Measurements from ENCODE around the gene PTRH1.

DNA sequence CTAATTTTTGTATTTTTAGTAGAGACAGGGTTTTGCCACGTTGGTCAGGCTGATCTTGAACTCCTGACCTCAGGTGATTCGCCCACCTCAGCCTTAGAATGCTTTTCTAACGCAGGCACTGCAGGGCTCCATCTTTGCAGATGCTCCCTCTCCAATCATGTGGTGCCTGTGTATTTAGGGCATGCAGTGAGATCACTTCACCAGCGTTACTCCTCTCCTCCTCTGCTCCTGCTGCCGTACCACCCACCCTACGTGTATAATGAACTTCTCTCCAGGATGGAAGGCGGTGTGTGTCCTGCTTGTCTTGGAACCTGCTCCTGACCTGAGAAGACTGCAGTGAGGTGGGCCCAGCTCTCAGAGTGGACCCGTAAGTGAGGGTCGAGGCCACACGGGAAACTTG is 22.3 kb downstream of the PTRH1 start:
- no peak for TF ChIP-seq YY1 (IDR thresholded peaks at IDR 0.05; ENCODE audit: low read depth)
- no peak for TF ChIP-seq RCOR1 (IDR thresholded peaks at IDR 0.05; ENCODE audit: low read length)
- TF ChIP-seq TAF1 (IDR thresholded peaks at IDR 0.05; ENCODE audit: borderline replicate concordance, low read depth, low read length) = no peak
- no peak for TF ChIP-seq POLR2AphosphoS5 (IDR thresholded peaks at IDR 0.05; ENCODE audit: low read depth, low read length)
- TF ChIP-seq CTCF (IDR thresholded peaks at IDR 0.05) = no peak
- TF ChIP-seq GABPA (IDR thresholded peaks at IDR 0.05; ENCODE audit: low read depth) = no peak
